Coronary artery (tissue), 2 donors: ENCODE data around the gene SRC.

Experiments used
- DNase-seq: peaks from one replicate; pipeline ENCODE4 v3.0.0-alpha.2; 2017; ENCODE audit warnings: low spot score
- H3K27ac ChIP-seq, 2 donors: fragments of 200-600 bp; sonication (generic); one replicate each; pipeline ENCODE4 v1.5.1; 2016 to 2019
- H3K4me3 ChIP-seq: fragments of 200-600 bp; sonication (generic); 2 replicates; pipeline ENCODE4 v1.5.1; 2016; ENCODE audit warnings: mild to moderate bottlenecking, moderate library complexity
- CTCF ChIP-seq: fragments of 200-600 bp; sonication (generic); IDR thresholded peaks from one replicate; pipeline ENCODE4 v1.5.1; 2019; ENCODE audit warnings: antibody characterized with exemption

The SRC gene

GRCh38 chr20:37345339-37346235 lies at the start of gene SRC:
TSS of gene SRC (plus strand) at chr20:37346140. CDS start at chr20:37384154, 38,014 bp downstream.
- DNase-seq = peak; percentile 78
- peak within 1 kb of the TSS; percentile 77 to 89 for H3K27ac ChIP-seq
- TF ChIP-seq CTCF = no peak
- peak within 1 kb of the TSS; percentile 96 for H3K4me3 ChIP-seq

- peak overlapping the region; percentile 76 to 86 for H3K27ac ChIP-seq
These were observed 49.6 kb upstream of the SRC start for GRCh38 chr20:37296371-37296770.

GRCh38 chr20:37297066-37297736 lies 48.7 kb upstream of the SRC start:
- TF ChIP-seq CTCF = no peak
- peak; percentile 75 for DNase-seq
- H3K27ac ChIP-seq = peak overlapping the region; percentile 76 to 86
- H3K4me3 ChIP-seq = peak overlapping the region; percentile 15

More at GRCh38 chr20:37296371-37296770, 49.6 kb upstream of the SRC start:
- DNase-seq = no peak
- peak overlapping the region; percentile 15 for H3K4me3 ChIP-seq
- no peak for TF ChIP-seq CTCF

DNA sequence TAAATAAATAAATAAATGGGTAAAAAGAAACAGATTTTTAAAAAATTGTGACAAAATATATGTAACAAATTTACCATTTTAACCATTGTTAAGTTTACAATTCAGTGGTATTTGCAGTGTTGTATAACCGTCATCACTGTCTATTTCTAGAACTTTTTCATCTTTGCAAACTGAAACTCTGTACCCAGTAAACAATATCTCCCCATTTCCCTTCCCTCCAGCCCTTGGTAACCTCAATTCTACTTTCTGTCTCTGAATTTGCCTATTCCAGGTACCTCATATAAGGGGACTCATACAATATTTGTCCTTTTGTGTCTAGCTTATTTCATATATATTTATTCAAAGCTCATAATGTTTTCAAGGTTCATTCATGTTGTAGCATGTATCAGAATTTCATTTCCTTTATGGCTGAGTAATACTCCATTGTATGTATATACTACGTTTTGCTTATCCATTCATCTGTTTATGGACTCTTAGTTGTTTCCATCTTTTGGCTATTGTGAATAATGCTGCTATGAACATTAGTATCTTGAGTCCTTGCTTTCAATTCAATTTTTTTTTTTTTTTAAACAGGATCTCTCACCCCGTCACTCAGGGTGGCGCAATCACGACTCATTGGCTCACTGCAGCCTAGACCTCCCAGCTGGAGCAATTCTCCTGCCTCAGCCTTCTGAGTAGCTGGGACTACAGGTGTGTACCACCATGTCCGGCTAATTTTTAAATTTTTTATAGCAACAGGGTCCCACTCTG lies 47.6 kb upstream of the SRC start:
- no peak for TF ChIP-seq CTCF
- Histone ChIP-seq H3K27ac (peak overlapping the region; percentile 76 to 86), H3K4me3 (no peak overlapping the region)
- no peak for DNase-seq

GRCh38 chr20:37299718-37300528 lies 46.0 kb upstream of the SRC start:
- no peak for DNase-seq
- Histone ChIP-seq H3K4me3 (no peak overlapping the region), H3K27ac (peak overlapping the region; percentile 51 to 76)
- no peak for TF ChIP-seq CTCF

- no peak overlapping the region for H3K4me3 ChIP-seq
- no peak for DNase-seq
- no peak for TF ChIP-seq CTCF
- H3K27ac ChIP-seq = no peak overlapping the region
These were observed 44.8 kb upstream of the SRC start for GRCh38 chr20:37301120-37301519.
